Osteocyte (in vitro differentiated cells): ENCODE measurements around the gene RRP1B. TPM values are rescaled to one million over a fixed set of nuclear protein-coding genes. Genes with fewer than 3 reads are reported as not detected.

ENCODE experiments used
- DNase-seq: peaks from one replicate; pipeline ENCODE4 v3.0.0; 2021; ENCODE audit warnings: mixed read lengths; ENCODE audit not compliant: unreplicated experiment; ENCODE audit errors: extremely low spot score
- H3K27ac Mint-ChIP-seq: one replicate; pipeline ENCODE4 v1.8.0; 2021; ENCODE audit warnings: mild to moderate bottlenecking, mixed read lengths; ENCODE audit not compliant: unreplicated experiment
- H3K27me3 Mint-ChIP-seq: one replicate; pipeline ENCODE4 v1.8.0; 2021; ENCODE audit warnings: mixed read lengths; ENCODE audit not compliant: unreplicated experiment
- H3K36me3 Mint-ChIP-seq: one replicate; pipeline ENCODE4 v1.8.0; 2021; ENCODE audit warnings: mixed read lengths; ENCODE audit not compliant: unreplicated experiment
- H3K4me1 Mint-ChIP-seq: one replicate; pipeline ENCODE4 v1.8.0; 2021; ENCODE audit warnings: mixed read lengths; ENCODE audit not compliant: unreplicated experiment
- H3K4me3 Mint-ChIP-seq: one replicate; pipeline ENCODE4 v1.8.0; 2021; ENCODE audit warnings: mild to moderate bottlenecking, moderate library complexity, mixed read lengths; ENCODE audit not compliant: unreplicated experiment
- H3K9me3 Mint-ChIP-seq: one replicate; pipeline ENCODE4 v1.8.0; 2021; ENCODE audit warnings: mixed read lengths; ENCODE audit not compliant: unreplicated experiment
- CTCF ChIP-seq: fragments of 200-600 bp; sonication (generic); IDR thresholded peaks from 2 replicates; pipeline ENCODE4 v1.5.0; 2021; ENCODE audit warnings: antibody characterized with exemption, mild to moderate bottlenecking, moderate library complexity
- total RNA-seq: library from RNA; stranded (reverse); gene quantifications from 2 replicates; pipeline ENCODE4 v1.2.1, GENCODE V29; 2021

RRP1B gene
- total RNA-seq, 1 donor from 2014 or later = 26.0 TPM

GRCh38 chr21:43699933-43700599 lies 40.7 kb downstream of the RRP1B start:
- peak overlapping the region; percentile 47 for H3K27ac Mint-ChIP-seq
- H3K27me3 Mint-ChIP-seq = no peaks in the 10 kb centered on the region
- no peak for TF ChIP-seq CTCF
- peaks cover 12% of the 10 kb centered on the region for H3K4me1 Mint-ChIP-seq
- no peak overlapping the region for H3K4me3 Mint-ChIP-seq
- H3K9me3 Mint-ChIP-seq = no peaks in the 10 kb centered on the region
- H3K36me3 Mint-ChIP-seq = peaks cover 12% of the 10 kb centered on the region
- DNase-seq = no peak

GRCh38 chr21:43701936-43702784 lies 42.8 kb downstream of the RRP1B start:
- no peak for TF ChIP-seq CTCF
- H3K27me3 Mint-ChIP-seq = no peaks in the 10 kb centered on the region
- no peak for DNase-seq
- peaks cover 2% of the 10 kb centered on the region for H3K36me3 Mint-ChIP-seq
- no peak overlapping the region for H3K4me3 Mint-ChIP-seq
- peaks cover 12% of the 10 kb centered on the region for H3K4me1 Mint-ChIP-seq
- no peak overlapping the region for H3K27ac Mint-ChIP-seq
- H3K9me3 Mint-ChIP-seq = no peaks in the 10 kb centered on the region

- H3K27ac Mint-ChIP-seq = no peak overlapping the region
- no peak overlapping the region for H3K4me3 Mint-ChIP-seq
- no peaks in the 10 kb centered on the region for H3K36me3 Mint-ChIP-seq
- no peaks in the 10 kb centered on the region for H3K9me3 Mint-ChIP-seq
- H3K27me3 Mint-ChIP-seq = no peaks in the 10 kb centered on the region
- no peak for DNase-seq
- H3K4me1 Mint-ChIP-seq = peaks cover 12% of the 10 kb centered on the region
- no peak for TF ChIP-seq CTCF
Observed at GRCh38 chr21:43702785-43703034, 43.4 kb downstream of the RRP1B start.

DNA sequence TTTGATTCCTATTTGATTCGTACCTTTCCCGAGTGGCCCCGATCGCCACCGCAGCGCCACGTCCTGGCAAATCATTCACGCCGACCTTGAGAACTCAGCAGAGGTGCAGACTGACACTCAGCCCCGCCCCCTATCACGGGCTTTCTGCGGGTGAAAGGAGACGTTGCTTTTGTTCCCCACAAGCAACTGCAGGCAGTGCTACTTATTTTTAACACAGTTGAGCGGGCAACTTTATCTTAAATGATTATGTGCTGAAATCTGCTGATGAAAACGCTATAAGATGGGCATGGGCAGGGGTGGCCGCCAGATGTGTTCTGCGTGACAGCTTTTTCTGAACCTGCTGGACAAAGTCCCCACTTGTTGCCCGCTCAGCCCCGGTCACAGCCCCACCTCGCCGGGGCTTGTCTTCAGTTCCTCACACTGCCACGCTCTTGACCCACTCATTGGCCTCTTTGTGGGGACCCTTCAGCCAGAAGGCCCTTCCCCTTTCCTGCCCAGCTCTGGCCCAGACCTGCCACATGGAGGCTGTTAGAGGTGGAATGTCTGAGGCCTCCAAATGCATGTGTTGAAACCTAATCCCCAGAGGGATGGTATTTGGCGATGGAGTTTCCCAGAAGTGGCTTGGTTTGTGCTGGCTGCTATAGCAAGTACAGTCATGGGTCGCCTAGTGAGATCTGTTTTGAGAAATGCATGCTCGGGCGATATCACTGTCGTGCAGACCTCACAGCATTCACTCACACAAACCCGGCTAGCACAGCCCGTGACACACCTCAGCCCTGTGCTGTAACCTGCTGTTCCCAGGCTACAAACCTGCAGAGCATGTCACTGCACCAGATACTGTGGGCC lies 43.9 kb downstream of the RRP1B start:
- DNase-seq = no peak
- Mint-ChIP-seq H3K36me3 (no peaks in the 10 kb centered on the region), H3K27me3 (no peaks in the 10 kb centered on the region), H3K9me3 (no peaks in the 10 kb centered on the region), H3K4me1 (peaks cover 12% of the 10 kb centered on the region), H3K4me3 (no peak overlapping the region), H3K27ac (no peak overlapping the region)
- TF ChIP-seq CTCF = no peak

DNA sequence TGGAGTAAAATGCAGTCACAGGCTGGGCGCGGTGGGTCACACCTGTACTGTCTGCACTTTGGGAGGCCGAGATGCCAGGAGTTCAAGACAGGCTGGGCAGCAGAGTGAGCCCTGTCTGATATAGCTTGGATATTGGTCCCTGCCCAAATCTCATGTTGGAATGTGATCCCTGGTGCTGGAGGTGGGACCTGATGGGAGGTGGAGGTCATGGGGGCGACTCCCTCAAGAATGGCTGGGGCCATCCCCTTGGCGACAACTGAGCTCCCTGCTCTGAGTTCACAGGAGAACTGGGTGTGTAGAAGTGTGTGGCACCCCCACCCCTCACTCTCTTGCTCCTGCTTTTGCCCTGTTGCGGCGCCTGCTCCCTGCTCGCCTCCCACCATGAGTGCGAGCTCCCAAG lies 48.1 kb downstream of the RRP1B start:
- H3K9me3 Mint-ChIP-seq = no peaks in the 10 kb centered on the region
- H3K4me3 Mint-ChIP-seq = no peak overlapping the region
- H3K4me1 Mint-ChIP-seq = peaks cover 30% of the 10 kb centered on the region
- TF ChIP-seq CTCF = no peak
- DNase-seq = no peak
- no peak overlapping the region for H3K27ac Mint-ChIP-seq
- H3K27me3 Mint-ChIP-seq = no peaks in the 10 kb centered on the region
- H3K36me3 Mint-ChIP-seq = no peaks in the 10 kb centered on the region
